HG03039 (cell line): ENCODE results near the gene CISTR.
"Not testable (repeated sequence)": the region's sequence is repeated elsewhere in the genome, so short reads cannot be mapped to it uniquely, and the experiment has no call there.

ENCODE experiments used
- ATAC-seq: cut with Tn5 transposase; IDR thresholded peaks from one replicate; pipeline ENCODE4 v1.9.1; 2021; ENCODE audit warnings: mild to moderate bottlenecking, moderate library complexity; ENCODE audit not compliant: unreplicated experiment

Gene CISTR

DNA sequence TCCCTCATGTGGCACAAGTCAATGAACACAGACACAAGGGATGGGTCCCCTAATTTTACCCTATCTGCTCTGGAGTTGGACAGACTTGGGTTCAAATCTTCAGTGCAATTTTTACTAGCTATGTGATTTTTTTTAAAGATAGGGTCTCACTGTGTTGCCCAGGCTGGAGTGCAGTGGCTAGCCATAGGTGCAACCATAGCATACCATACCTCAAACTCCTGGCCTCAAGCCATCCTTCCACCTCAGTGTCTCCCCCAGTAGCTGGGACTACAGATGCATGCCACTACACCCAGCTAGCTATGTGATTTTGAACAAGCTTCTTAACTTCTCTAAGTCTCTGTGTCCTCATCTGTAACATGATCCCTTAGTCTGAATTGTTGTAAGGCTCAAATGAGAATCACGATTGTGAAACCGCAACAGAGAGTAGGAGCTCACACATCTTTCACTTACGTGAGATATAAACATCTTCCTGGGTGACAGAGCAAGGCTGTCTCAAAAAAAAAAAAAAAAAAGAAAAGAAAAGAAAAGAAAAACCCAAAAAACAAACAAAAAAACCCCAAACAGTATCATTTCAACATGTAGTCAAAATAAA, 29.2 kb downstream of the CISTR start:
- ATAC-seq: no peak

DNA sequence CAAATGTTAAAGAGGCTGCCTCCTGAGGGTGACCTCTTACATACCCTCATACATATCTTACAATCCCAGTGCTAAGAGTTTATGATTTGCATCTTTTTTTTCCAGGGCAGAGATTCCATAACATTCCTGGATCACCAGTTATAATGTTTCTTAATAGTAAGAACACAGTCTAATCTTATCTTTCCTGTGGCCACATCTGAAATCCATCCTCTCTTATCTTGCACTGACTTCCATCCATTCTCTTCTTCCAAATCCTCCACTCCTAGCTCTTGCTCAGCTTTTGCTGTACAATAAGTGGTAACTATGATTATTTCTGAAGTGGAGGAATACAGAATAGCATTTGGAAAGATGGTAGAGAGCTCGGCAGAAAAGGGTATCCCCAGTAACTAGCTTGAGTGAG, 30.8 kb downstream of the CISTR start:
- no peak for ATAC-seq

DNA sequence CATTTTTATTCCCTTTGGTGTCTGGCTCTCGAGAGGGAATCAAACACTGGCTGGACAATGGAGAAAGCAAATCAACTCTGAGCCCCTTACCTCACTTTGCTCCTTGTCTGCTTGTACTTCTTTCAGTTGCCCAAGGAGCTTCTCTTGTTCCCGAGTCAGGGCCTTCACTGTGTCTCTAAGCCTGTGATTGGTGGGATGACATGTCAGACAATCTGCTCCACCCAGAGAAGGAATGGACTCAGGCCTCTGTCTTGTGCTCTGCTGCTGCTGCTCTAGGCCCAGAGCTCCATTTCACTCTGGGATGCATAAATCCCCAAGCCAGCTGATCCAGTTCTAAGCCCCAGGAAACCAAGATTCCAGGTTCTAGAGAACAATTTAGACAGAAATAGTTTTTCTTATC, 32.1 kb downstream of the CISTR start:
- no peak for ATAC-seq

DNA sequence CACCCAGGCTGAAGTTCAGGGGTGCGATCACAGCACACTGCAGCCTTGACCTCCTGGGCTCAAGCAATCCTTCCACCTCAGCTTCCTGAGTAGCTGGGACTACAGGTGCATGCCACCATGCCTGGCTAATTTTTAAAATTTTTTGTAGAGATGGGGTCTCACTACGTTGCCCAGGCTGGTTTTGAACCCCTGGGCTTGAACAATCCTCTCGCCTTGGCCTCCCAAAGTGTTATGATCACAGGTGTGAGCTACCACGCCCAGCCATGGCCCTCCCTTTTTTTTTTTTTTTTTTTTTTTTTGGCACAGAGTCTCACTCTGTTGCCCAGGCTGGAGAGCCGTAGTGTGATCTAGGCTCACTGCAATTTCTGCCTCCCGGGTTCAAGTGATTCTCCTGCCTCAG, 33.2 kb downstream of the CISTR start:
- not testable (repeated sequence) for ATAC-seq

- ATAC-seq: no peak
Measured at GRCh38 chr12:53717319-53717718, 34.5 kb downstream of the CISTR start.

DNA sequence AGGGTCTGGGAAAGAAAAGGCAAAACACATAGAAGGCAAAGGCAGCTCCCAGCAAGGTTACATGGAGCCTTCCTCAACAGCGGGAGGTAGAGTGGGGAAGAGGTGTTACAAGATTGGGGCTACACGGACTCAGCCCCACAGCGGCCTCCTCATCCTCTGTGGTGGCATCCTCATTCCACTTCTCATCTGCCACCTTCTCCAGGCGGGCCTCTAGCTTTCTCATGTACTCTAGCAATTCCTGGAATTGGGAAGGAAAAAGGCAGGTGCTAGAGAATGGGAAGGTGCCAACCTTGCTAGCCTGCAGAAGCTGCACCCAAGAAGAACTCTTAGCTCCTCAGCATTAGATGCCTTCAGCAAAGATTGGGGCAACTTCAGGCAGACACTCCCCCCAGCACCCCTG, 37.8 kb downstream of the CISTR start:
- no peak for ATAC-seq

DNA sequence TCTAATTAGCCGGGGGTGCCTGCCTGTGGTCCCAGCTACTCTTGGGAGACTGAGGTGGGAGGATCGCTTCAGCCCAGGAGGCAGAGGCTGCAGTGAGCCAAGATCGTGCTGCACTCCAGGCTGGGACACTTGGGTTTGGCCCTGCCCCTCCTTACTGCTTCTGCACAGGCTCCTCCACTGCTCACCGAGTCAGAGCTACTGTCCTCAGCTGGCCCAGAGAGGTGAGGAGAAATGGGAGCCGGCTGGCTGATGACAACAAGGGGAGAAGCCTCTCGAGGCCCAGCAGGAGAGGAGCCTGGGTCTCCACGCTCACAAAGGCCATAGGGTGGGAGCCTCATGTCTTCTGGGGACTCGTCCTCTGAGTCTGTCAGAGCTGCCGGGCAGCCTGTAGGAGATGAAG, 38.3 kb downstream of the CISTR start:
- ATAC-seq: no peak

DNA sequence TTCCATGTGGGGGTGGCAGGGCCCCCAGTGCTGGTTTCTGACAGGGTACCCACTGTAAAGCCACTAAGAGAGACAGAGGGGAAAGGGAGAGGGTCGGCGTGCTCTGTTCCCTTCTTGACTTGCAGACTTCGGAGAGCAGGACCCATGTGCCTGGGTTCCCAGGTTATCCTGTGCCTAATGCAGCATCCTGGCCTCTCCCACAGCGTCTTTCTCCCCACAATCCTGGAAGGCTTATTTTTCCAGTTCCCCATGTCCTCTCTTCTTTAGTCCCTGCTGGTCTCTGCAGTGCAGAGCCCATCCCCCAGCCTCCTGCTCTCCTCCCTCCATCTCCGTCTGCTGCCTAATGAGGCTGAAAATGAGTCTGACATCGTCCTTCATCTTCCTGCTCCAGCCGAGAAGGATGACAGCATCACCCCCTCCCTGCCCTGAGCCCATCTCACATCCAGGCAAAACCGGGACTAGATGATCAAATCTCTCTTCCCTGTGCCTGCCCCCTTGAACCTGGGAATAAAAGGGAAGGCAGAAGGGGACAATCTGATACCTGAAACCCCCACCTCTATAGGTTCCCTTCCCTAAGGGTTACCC, 39.6 kb downstream of the CISTR start:
- ATAC-seq: no peak

- no peak for ATAC-seq
Measured at GRCh38 chr12:53710091-53710490, 41.7 kb downstream of the CISTR start.

DNA sequence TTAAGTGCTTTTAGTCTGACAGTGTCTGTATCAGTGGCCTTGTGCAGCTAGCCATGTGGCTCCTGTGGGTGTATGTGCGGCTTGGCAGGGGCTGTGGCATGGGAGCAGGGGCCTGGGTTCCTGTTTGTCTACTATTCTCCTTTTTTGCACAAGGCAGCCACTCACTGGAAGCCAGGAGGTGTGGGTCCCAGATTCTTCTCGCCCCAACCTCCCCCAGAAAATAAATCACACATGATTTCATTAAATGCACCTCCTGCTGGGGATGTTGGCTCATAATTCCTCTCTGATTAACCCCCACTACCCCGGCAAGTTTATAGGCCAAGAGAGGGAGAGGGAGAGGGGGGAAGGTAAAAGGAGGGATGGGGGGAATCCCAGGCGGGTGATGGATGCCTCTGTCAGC, 42.1 kb downstream of the CISTR start:
- ATAC-seq: no peak

DNA sequence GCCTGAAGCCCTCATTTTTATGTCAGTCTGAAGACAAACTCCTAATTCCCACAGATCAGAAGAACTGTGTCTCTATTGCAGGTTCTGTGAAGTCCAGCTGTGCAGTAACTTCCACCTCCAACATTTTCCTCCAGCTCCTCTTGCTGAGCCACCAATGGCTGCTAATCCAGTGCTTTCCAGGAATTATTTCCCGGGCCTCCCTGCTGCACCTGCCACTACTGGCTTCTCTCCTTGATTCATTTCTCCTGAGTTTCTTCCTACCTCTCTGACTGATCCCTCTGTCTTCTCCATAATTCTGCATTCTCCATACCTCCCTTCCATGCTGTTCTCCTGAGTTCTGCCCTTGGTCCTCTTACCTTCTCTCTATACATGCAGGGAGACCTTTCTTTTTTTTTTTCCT, 45.7 kb downstream of the CISTR start:
- no peak for ATAC-seq

DNA sequence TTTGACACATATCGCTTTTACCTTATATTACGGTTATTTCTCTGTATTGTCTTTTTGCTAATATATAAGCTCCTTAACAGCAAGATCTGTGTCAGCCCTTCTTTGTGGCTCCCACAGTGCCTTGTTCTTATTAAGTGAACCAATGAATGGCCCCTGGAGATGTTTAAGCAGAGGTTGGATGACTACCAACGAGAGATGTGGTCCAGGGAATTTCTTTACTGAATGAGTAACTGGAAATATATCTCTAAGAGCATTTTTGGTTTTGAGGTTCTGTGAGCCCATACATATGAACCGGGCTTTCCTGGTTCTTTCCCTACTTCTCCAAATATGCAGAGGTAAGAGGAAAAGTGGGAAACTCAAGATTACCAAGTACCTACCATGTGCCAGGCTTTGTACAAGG, 48.0 kb downstream of the CISTR start:
- no peak for ATAC-seq

DNA sequence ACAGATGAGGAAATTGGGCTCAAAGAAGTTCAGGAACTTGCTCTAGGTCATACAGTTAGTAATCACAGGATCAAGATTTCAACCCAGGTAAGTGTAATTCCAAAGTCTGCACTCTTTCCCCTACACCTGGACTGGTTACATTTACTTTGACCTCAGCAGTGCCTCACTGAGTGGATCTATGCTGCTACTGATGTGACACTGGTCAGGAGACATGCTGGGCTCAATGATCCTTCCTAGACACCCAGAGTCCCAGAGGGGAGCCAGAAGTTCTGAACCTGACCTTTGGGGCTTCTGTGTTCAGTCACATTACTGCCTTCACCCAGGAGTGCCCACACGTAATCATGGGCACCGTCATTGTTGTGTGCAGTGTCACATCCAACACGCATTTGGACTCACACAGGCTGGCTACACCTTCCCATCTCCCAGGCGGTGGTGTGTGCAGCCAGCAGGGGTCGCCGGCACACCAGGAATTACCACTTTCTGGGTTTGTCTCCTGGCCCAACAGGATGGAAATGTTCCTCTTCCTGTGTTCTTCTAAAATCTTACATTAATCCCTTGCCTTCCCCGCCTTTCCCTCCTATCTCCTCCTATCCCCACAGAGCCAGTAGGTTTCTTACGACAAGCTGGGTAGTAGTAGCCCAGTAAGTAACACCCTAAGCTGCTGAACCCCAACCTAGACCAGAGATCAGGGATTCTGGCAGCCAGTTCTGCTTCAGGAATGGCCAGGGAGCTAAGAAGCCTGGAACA, 50.1 kb downstream of the CISTR start:
- no peak for ATAC-seq

- no peak for ATAC-seq
Measured at GRCh38 chr12:53700567-53700966, 51.2 kb downstream of the CISTR start.

- ATAC-seq: no peak
Measured at GRCh38 chr12:53699678-53700025, 52.1 kb downstream of the CISTR start.

- no peak for ATAC-seq
Measured at GRCh38 chr12:53698948-53699677, 52.7 kb downstream of the CISTR start.

- no peak for ATAC-seq
Measured at GRCh38 chr12:53696655-53697331, 55.0 kb downstream of the CISTR start.
